Natural killer cell (primary cell): Measurements from ENCODE around the gene THSD7B. TPM values are rescaled to one million over a fixed set of nuclear protein-coding genes. Genes with fewer than 3 reads are reported as not detected.

Experiments used
- ATAC-seq, 3 donors: fragments of 150-1000 bp in 2 of 3; fragments of 200-7000 bp in 1 of 3; cut with Tn5 transposase; 1 replicate in 1 of 3; 2 replicates in 2 of 3; pipeline ENCODE4 v1.10.0; 2021; ENCODE audit warnings: mild to moderate bottlenecking in 2 of 3, moderate library complexity in 2 of 3
- DNase-seq, 2 donors: peaks; one replicate each; pipeline versions ENCODE4 v3.0.0 to v3.0.0-alpha.2; 2013 to 2021; ENCODE audit warnings: mixed read lengths in 1 of 2
- H3K27ac ChIP-seq: one replicate; pipeline ENCODE4 v1.5.1; 2013; ENCODE audit warnings: mild to moderate bottlenecking, low read length
- H3K27me3 ChIP-seq: one replicate; pipeline ENCODE4 v1.6.1; 2013; ENCODE audit warnings: low read length; ENCODE audit not compliant: control insufficient read depth, insufficient read depth
- H3K36me3 ChIP-seq: one replicate; pipeline ENCODE4 v1.6.1; 2013; ENCODE audit warnings: low read length; ENCODE audit not compliant: control insufficient read depth, insufficient read depth
- H3K4me1 ChIP-seq: one replicate; pipeline ENCODE4 v1.6.1; 2013; ENCODE audit warnings: low read length; ENCODE audit not compliant: control insufficient read depth, insufficient read depth
- H3K4me3 ChIP-seq: one replicate; pipeline ENCODE4 v1.5.1; 2013; ENCODE audit warnings: low read length
- H3K9me3 ChIP-seq: one replicate; pipeline ENCODE4 v1.6.1; 2013; ENCODE audit warnings: low read length; ENCODE audit not compliant: control insufficient read depth, insufficient read depth
- H3K27ac Mint-ChIP-seq, 2 donors: one replicate each; pipeline ENCODE4 v1.8.0; 2022; ENCODE audit warnings: mild to moderate bottlenecking in 2 of 2, mixed read lengths in 2 of 2, moderate library complexity in 1 of 2
- H3K27me3 Mint-ChIP-seq, 2 donors: one replicate each; pipeline ENCODE4 v1.8.0; 2022; ENCODE audit warnings: low read depth in 2 of 2, mixed read lengths in 2 of 2
- H3K36me3 Mint-ChIP-seq: one replicate; pipeline ENCODE4 v1.8.0; 2022; ENCODE audit warnings: mixed read lengths
- H3K4me1 Mint-ChIP-seq, 2 donors: one replicate each; pipeline ENCODE4 v1.8.0; 2022; ENCODE audit warnings: mixed read lengths in 2 of 2
- H3K4me3 Mint-ChIP-seq: one replicate; pipeline ENCODE4 v1.8.0; 2022; ENCODE audit warnings: mild to moderate bottlenecking, moderate library complexity, mixed read lengths
- H3K9me3 Mint-ChIP-seq, 2 donors: one replicate each; pipeline ENCODE4 v1.8.0; 2022; ENCODE audit warnings: mixed read lengths in 2 of 2
- WGBS: methylation state at CpG from one replicate; pipeline ENCODE4 v1.1.7; 2013; ENCODE audit warnings: missing lambda C conversion rate; ENCODE audit not compliant: insufficient coverage; 5-methylcytosine and 5-hydroxymethylcytosine counted together
- intact Hi-C: fragments of 100-400 bp; cut with micrococcal nuclease; formaldehyde crosslinking; loops from one replicate; pipeline ENCODE4 v1.14.2; 2022
- total RNA-seq, 4 donors: library from RNA; stranded (reverse); fragments of 120-200 nt in 1 of 4; gene quantifications; one replicate each; pipeline versions ENCODE4 v1.2.3 to v1.2.4, GENCODE V29; 2013 to 2022
- TF ChIP-seq, protein P1 (sequence below): fragments of 200-600 bp; IDR thresholded peaks from one replicate; pipeline ENCODE4 v1.8.0; 2022; ENCODE audit warnings: antibody characterized with exemption

Gene THSD7B
- total RNA-seq, 3 donors from 2014 or later (not counting 1 experiment from before 2014, with no cell fraction given) = not detected

DNA sequence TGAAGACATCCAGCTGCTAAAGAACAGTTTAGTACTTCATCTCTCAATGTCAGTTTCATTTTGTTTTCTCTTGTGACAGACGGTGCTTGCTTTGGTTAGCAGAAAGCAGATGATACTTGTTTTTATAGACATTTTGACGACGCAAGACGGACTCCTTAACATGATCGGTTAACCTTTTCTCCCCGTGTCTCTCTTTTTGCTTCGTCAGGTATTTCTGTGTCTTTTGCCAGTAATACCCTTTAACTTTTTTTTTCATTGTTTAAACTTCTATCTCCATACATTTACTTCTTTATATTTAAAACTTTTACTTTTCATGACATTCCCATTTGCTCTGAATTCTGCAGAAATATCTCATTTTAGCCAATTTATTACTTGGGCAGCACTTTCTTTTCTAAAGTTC, 57.9 kb downstream of the THSD7B start:
- Mint-ChIP-seq H3K9me3 (peaks cover 0 to 3% of the 10 kb centered on the region in 2 donors), H3K27me3 (no peaks in the 10 kb centered on the region), H3K4me3 (no peak overlapping the region), H3K4me1 (no peaks in the 10 kb centered on the region), H3K27ac (no peak overlapping the region), H3K36me3 (no peaks in the 10 kb centered on the region)
- H3K4me3 ChIP-seq = no peak overlapping the region
- ATAC-seq = no peak
- 93% methylated on average over 7 of the region's 7 CpGs for WGBS
- H3K36me3 ChIP-seq = no peaks in the 10 kb centered on the region
- H3K27ac ChIP-seq = no peak overlapping the region
- intact Hi-C loops = no loop called here
- TF ChIP-seq, protein P1, sequence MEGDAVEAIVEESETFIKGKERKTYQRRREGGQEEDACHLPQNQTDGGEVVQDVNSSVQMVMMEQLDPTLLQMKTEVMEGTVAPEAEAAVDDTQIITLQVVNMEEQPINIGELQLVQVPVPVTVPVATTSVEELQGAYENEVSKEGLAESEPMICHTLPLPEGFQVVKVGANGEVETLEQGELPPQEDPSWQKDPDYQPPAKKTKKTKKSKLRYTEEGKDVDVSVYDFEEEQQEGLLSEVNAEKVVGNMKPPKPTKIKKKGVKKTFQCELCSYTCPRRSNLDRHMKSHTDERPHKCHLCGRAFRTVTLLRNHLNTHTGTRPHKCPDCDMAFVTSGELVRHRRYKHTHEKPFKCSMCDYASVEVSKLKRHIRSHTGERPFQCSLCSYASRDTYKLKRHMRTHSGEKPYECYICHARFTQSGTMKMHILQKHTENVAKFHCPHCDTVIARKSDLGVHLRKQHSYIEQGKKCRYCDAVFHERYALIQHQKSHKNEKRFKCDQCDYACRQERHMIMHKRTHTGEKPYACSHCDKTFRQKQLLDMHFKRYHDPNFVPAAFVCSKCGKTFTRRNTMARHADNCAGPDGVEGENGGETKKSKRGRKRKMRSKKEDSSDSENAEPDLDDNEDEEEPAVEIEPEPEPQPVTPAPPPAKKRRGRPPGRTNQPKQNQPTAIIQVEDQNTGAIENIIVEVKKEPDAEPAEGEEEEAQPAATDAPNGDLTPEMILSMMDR = no peak
- no peaks in the 10 kb centered on the region for H3K27me3 ChIP-seq
- H3K9me3 ChIP-seq = no peaks in the 10 kb centered on the region
- no peaks in the 10 kb centered on the region for H3K4me1 ChIP-seq
- DNase-seq = no peak

DNA sequence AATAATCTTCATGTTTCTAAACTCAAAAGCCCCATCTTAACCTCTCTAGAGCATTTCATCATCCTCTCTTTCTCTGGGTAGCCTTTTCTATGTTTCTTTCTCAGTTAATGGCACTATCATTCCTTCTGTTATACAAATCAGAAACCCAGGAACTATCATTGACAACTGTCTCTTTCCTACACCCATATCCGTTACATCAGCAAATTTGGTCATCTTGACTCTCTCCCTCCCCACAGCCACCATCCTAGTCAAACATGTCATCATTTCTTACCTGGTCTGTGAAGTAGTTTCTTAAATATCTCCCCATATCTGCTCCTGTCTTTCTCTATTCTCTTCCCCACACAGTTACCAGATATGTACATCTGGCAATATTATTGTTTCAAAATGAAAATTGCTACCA, 62.8 kb downstream of the THSD7B start:
- DNase-seq (no peak), ATAC-seq (no peak)
- Histone ChIP-seq H3K27ac (no peak overlapping the region), H3K4me3 (no peak overlapping the region), H3K36me3 (no peaks in the 10 kb centered on the region), H3K27me3 (no peaks in the 10 kb centered on the region), H3K9me3 (no peaks in the 10 kb centered on the region), H3K4me1 (no peaks in the 10 kb centered on the region)
- no peaks in the 10 kb centered on the region for H3K4me1 Mint-ChIP-seq
- intact Hi-C loops = no loop called here
- H3K36me3 Mint-ChIP-seq = no peaks in the 10 kb centered on the region
- H3K27me3 Mint-ChIP-seq = no peaks in the 10 kb centered on the region
- peaks cover 2 to 12% of the 10 kb centered on the region in 2 donors for H3K9me3 Mint-ChIP-seq
- 90% methylated on average over 1 of the region's 1 CpG for WGBS
- no peak overlapping the region for H3K4me3 Mint-ChIP-seq
- H3K27ac Mint-ChIP-seq = no peak overlapping the region
- TF ChIP-seq, protein P1 = no peak

DNA sequence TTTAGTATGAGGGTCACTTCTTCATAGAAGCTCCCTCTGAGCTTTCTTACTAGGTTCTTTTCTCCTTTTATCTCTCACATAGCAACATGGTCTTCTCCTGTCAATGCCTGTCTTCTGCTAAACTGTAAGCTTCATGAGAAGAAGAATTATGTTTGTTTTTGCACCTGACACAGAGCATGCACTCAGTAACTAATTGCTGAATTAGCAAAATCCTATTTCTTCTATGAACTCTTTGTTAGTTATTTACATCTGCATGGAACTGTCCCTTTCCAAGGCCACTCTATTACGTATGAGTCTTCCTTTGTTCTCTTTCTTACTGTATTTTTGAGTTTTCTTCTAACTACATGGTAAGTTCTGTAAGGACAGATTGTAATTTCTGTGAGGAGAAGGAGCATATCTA, 63.4 kb downstream of the THSD7B start:
- H3K9me3 ChIP-seq = no peaks in the 10 kb centered on the region
- TF ChIP-seq, protein P1 = no peak
- Mint-ChIP-seq H3K4me3 (no peak overlapping the region), H3K27ac (no peak overlapping the region), H3K27me3 (no peaks in the 10 kb centered on the region), H3K36me3 (no peaks in the 10 kb centered on the region), H3K4me1 (no peaks in the 10 kb centered on the region), H3K9me3 (peaks cover 2 to 12% of the 10 kb centered on the region in 2 donors)
- H3K4me1 ChIP-seq = no peaks in the 10 kb centered on the region
- ATAC-seq (no peak), DNase-seq (no peak)
- intact Hi-C loops = no loop called here
- H3K27ac ChIP-seq = no peak overlapping the region
- no peak overlapping the region for H3K4me3 ChIP-seq
- WGBS = no CpG with 5 or more reads among the region's 1 CpG
- no peaks in the 10 kb centered on the region for H3K27me3 ChIP-seq
- no peaks in the 10 kb centered on the region for H3K36me3 ChIP-seq

DNA sequence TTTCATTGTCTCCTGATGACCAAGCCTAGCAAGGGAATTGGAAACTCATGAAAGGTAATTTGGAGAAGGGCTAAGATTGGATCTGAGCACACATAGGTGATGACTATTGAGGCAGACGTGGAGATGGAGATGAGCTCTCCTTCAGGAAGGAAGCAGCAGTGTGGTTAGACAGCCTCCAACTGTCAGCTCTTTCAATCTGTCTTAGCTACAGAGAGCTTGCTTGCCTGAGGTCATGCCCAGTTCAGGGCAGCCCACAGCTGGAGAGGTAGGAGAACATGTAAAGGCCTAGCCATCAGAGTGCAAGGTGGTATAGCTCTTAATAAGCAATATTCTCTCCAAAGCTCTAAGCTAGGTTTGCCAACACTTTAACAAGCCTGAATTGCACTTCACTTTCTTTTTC, 79.2 kb downstream of the THSD7B start:
- DNase-seq (no peak), ATAC-seq (no peak)
- no peaks in the 10 kb centered on the region for H3K4me1 Mint-ChIP-seq
- H3K27me3 Mint-ChIP-seq = no peaks in the 10 kb centered on the region
- Histone ChIP-seq H3K4me3 (no peak overlapping the region), H3K9me3 (no peaks in the 10 kb centered on the region), H3K4me1 (no peaks in the 10 kb centered on the region), H3K36me3 (no peaks in the 10 kb centered on the region), H3K27ac (no peak overlapping the region), H3K27me3 (no peaks in the 10 kb centered on the region)
- WGBS = 43% methylated on average over 1 of the region's 1 CpG
- intact Hi-C loops = no loop called here
- H3K4me3 Mint-ChIP-seq = no peak overlapping the region
- no peak overlapping the region for H3K27ac Mint-ChIP-seq
- no peaks in the 10 kb centered on the region for H3K36me3 Mint-ChIP-seq
- peaks cover 0 to 6% of the 10 kb centered on the region in 2 donors for H3K9me3 Mint-ChIP-seq
- TF ChIP-seq, protein P1 = no peak
